ENCODE data around the gene TRIM50.

Gene TRIM50

GRCh38 chr7:73345951-73346350, 18.1 kb upstream of the TRIM50 start:
- H3K27ac ChIP-seq: no peak overlapping the region
- TF ChIP-seq ZFX (IDR thresholded peaks at IDR 0.05): no peak
- no peak for TF ChIP-seq CTCF (conservative IDR thresholded peaks at IDR 0.05)

- no peak overlapping the region for H3K27ac ChIP-seq
- no peak for TF ChIP-seq CTCF (conservative IDR thresholded peaks at IDR 0.05)
- TF ChIP-seq ZFX (IDR thresholded peaks at IDR 0.05): no peak
Observed at GRCh38 chr7:73345538-73345937, 17.7 kb upstream of the TRIM50 start.

GRCh38 chr7:73343671-73344380, 15.9 kb upstream of the TRIM50 start:
- TF ChIP-seq ZFX (IDR thresholded peaks at IDR 0.05) (no peak), CTCF (conservative IDR thresholded peaks at IDR 0.05) (no peak)
- no peak overlapping the region for H3K27ac ChIP-seq

GRCh38 chr7:73342645-73343044, 14.8 kb upstream of the TRIM50 start:
- no peak overlapping the region for H3K27ac ChIP-seq
- TF ChIP-seq ZFX (IDR thresholded peaks at IDR 0.05) (no peak), CTCF (conservative IDR thresholded peaks at IDR 0.05) (no peak)

GRCh38 chr7:73341877-73342276, 14.0 kb upstream of the TRIM50 start:
- TF ChIP-seq CTCF (conservative IDR thresholded peaks at IDR 0.05) (no peak), ZFX (IDR thresholded peaks at IDR 0.05) (no peak)
- H3K27ac ChIP-seq: no peak overlapping the region

- no peak for TF ChIP-seq CTCF (conservative IDR thresholded peaks at IDR 0.05)
- no peak for TF ChIP-seq ZFX (IDR thresholded peaks at IDR 0.05)
- H3K27ac ChIP-seq: no peak overlapping the region
Observed at GRCh38 chr7:73340514-73340913, 12.6 kb upstream of the TRIM50 start.

GRCh38 chr7:73338321-73338720, 10.4 kb upstream of the TRIM50 start:
- TF ChIP-seq ZFX (IDR thresholded peaks at IDR 0.05) (no peak), CTCF (conservative IDR thresholded peaks at IDR 0.05) (no peak)
- H3K27ac ChIP-seq: no peak overlapping the region

All from C4-2B (cell line).